ENCODE results near the gene ACSL3.

DNA sequence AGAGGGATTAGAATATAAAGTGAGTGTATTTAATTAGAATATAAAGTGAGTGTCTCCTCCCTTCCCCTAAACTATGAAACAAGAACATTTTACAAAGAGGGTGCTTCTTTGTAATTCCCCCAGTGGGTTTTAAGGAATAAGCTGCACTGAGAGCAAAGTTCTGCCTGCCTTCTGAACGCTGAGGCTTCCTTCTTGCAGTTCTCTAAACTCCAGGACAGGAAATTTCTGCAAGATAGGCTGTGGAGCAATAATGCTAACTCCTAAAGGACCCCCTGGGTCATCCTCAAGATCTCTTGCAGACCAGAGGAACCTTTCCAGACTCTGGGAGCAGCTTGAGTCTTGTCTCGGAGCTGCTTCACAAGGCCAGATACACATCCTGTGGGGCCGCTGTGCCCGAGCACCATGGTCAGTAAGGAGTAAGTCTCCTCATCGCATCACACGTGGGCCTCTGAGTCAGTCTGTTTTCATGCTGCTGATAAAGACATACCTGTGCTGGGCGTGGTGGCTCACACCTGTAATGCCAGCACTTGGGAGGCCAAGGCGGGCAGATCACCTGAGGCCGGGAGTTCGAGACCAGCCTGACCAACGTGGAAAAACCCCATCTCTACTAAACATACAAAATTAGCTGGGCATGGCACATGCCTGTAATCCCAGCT is 103.7 kb downstream of the ACSL3 start:
- TF ChIP-seq, protein P1, sequence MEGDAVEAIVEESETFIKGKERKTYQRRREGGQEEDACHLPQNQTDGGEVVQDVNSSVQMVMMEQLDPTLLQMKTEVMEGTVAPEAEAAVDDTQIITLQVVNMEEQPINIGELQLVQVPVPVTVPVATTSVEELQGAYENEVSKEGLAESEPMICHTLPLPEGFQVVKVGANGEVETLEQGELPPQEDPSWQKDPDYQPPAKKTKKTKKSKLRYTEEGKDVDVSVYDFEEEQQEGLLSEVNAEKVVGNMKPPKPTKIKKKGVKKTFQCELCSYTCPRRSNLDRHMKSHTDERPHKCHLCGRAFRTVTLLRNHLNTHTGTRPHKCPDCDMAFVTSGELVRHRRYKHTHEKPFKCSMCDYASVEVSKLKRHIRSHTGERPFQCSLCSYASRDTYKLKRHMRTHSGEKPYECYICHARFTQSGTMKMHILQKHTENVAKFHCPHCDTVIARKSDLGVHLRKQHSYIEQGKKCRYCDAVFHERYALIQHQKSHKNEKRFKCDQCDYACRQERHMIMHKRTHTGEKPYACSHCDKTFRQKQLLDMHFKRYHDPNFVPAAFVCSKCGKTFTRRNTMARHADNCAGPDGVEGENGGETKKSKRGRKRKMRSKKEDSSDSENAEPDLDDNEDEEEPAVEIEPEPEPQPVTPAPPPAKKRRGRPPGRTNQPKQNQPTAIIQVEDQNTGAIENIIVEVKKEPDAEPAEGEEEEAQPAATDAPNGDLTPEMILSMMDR (IDR thresholded peaks at IDR 0.05): no peak
- TF ChIP-seq, protein P2, sequence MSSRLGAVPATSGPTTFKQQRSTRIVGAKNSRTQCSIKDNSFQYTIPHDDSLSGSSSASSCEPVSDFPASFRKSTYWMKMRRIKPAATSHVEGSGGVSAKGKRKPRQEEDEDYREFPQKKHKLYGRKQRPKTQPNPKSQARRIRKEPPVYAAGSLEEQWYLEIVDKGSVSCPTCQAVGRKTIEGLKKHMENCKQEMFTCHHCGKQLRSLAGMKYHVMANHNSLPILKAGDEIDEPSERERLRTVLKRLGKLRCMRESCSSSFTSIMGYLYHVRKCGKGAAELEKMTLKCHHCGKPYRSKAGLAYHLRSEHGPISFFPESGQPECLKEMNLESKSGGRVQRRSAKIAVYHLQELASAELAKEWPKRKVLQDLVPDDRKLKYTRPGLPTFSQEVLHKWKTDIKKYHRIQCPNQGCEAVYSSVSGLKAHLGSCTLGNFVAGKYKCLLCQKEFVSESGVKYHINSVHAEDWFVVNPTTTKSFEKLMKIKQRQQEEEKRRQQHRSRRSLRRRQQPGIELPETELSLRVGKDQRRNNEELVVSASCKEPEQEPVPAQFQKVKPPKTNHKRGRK (CRISPR knock-in tag; IDR thresholded peaks at IDR 0.05; ENCODE audit: borderline replicate concordance): no peak
- TF ChIP-seq NR3C1 (CRISPR knock-in tag; conservative IDR thresholded peaks at IDR 0.05; ENCODE audit: low read depth) (no peak), MXD4 (CRISPR knock-in tag; IDR thresholded peaks at IDR 0.05; ENCODE audit: borderline replicate concordance) (no peak), ESRRA (CRISPR knock-in tag; IDR thresholded peaks at IDR 0.05; ENCODE audit: borderline replicate concordance) (no peak)
- TF ChIP-seq, protein P3, sequence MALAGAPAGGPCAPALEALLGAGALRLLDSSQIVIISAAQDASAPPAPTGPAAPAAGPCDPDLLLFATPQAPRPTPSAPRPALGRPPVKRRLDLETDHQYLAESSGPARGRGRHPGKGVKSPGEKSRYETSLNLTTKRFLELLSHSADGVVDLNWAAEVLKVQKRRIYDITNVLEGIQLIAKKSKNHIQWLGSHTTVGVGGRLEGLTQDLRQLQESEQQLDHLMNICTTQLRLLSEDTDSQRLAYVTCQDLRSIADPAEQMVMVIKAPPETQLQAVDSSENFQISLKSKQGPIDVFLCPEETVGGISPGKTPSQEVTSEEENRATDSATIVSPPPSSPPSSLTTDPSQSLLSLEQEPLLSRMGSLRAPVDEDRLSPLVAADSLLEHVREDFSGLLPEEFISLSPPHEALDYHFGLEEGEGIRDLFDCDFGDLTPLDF (CRISPR knock-in tag; IDR thresholded peaks at IDR 0.05): no peak

All from WTC11 (cell line).